HepG2 (cell line): Measurements from ENCODE around the gene SYP. TPM values are rescaled to one million over a fixed set of nuclear protein-coding genes. Genes with fewer than 3 reads are reported as not detected.

Experiments
- CAMTA2 ChIP-seq: sonication (generic); formaldehyde crosslinking; IDR thresholded peaks from 2 replicates; pipeline ENCODE4 v1.4.0; 2020; ENCODE audit warnings: mild to moderate bottlenecking, missing genetic modification reagents, borderline replicate concordance
- KDM5B ChIP-seq: sonication (generic); formaldehyde crosslinking; IDR thresholded peaks from 2 replicates; pipeline ENCODE4 v1.4.0; 2020; ENCODE audit warnings: missing genetic modification reagents, mild to moderate bottlenecking, borderline replicate concordance
- MEF2D ChIP-seq: sonication (generic); formaldehyde crosslinking; IDR thresholded peaks from 2 replicates; pipeline ENCODE4 v1.5.1; 2020; ENCODE audit warnings: mild to moderate bottlenecking, missing genetic modification reagents
- PCBP2 ChIP-seq: fragments of 200-400 bp; formaldehyde crosslinking; optimal IDR thresholded peaks from 2 replicates; pipeline ENCODE3; 2018; ENCODE audit warnings: low read length, low read depth; ENCODE audit not compliant: poor library complexity, severe bottlenecking
- PRMT3 ChIP-seq: sonication (generic); formaldehyde crosslinking; IDR thresholded peaks from 2 replicates; pipeline ENCODE4 v1.8.1; 2022; ENCODE audit warnings: low read depth, mild to moderate bottlenecking, moderate library complexity, missing genetic modification reagents, borderline replicate concordance
- SMAD1 ChIP-seq: sonication (generic); formaldehyde crosslinking; IDR thresholded peaks from 2 replicates; pipeline ENCODE4 v1.4.0; 2020; ENCODE audit warnings: missing genetic modification reagents, low read depth, mild to moderate bottlenecking, borderline replicate concordance
- SOX6 ChIP-seq, 2 experiments: fragments of 450-650 bp in 1 of 2; sonication (generic) in 1 of 2; formaldehyde crosslinking in 1 of 2; IDR thresholded peaks; 2 replicates each; pipeline versions ENCODE4 v1.4.0 to v1.6.1; 2017 to 2020; ENCODE audit warnings: antibody characterized with exemption in 1 of 2, mild to moderate bottlenecking in 1 of 2, missing genetic modification reagents in 1 of 2
- ZBTB20 ChIP-seq: sonication (generic); formaldehyde crosslinking; IDR thresholded peaks from 2 replicates; pipeline ENCODE4 v1.8.1; 2023; ENCODE audit warnings: missing genetic modification reagents, low read depth, mild to moderate bottlenecking, borderline replicate concordance
- ZC3H4 ChIP-seq: sonication (generic); formaldehyde crosslinking; IDR thresholded peaks from 2 replicates; pipeline ENCODE4 v1.4.0; 2020; ENCODE audit warnings: missing genetic modification reagents, borderline replicate concordance
- ZMAT3 ChIP-seq: sonication (generic); formaldehyde crosslinking; conservative IDR thresholded peaks from 2 replicates; pipeline ENCODE4 v1.7.0; 2021; ENCODE audit warnings: missing genetic modification reagents
- ZNF205 ChIP-seq: IDR thresholded peaks from 2 replicates; pipeline ENCODE4 v1.6.1; 2018; ENCODE audit warnings: missing biosample characterization, missing genetic modification reagents
- ZNF281 ChIP-seq: sonication (generic); formaldehyde crosslinking; IDR thresholded peaks from 2 replicates; pipeline ENCODE4 v1.4.0; 2020; ENCODE audit warnings: missing genetic modification reagents, borderline replicate concordance
- ZNF546 ChIP-seq: sonication (generic); formaldehyde crosslinking; conservative IDR thresholded peaks from 2 replicates; pipeline ENCODE4 v1.8.1; 2023; ENCODE audit warnings: mild to moderate bottlenecking, missing genetic modification reagents
- ZNF549 ChIP-seq: sonication (generic); formaldehyde crosslinking; IDR thresholded peaks from 2 replicates; pipeline ENCODE4 v1.5.0; 2020; ENCODE audit warnings: missing genetic modification reagents
- polyA plus RNA-seq, 8 experiments: library from polyadenylated mRNA; depleted of rRNA in 3 of 8; stranded (reverse) in 7 of 8; unstranded in 1 of 8; fragments of >200 nt; fragmentation: Illumina TruSeq in 4 of 8; extraction: Trizol in 4 of 8; gene quantifications; 2 replicates each; pipeline versions ENCODE4 v1.2.1 to v1.2.3, GENCODE V29; 2011 to 2016; ENCODE audit warnings: low read depth in 4 of 8, missing spikeins in 1 of 8, mixed read lengths in 1 of 8; ENCODE audit not compliant: insufficient read depth in 1 of 8
- total RNA-seq, 5 experiments: library from RNA; depleted of rRNA; stranded (reverse); fragments of >200 nt; fragmentation: Illumina TruSeq; extraction: Trizol; gene quantifications; 2 replicates each; pipeline ENCODE4 v1.2.3, GENCODE V29; 2016; ENCODE audit warnings: low read depth in 1 of 5
- TF ChIP-seq, protein P1 (sequence below): sonication (generic); formaldehyde crosslinking; IDR thresholded peaks from 2 replicates; pipeline ENCODE4 v1.8.1; 2023; ENCODE audit warnings: mild to moderate bottlenecking, missing genetic modification reagents
- TF ChIP-seq, protein P2 (sequence below): sonication (generic); formaldehyde crosslinking; IDR thresholded peaks from 2 replicates; pipeline ENCODE4 v1.9.0; 2022; ENCODE audit warnings: low read depth, missing genetic modification reagents
- TF ChIP-seq, protein P3 (sequence below): sonication (generic); formaldehyde crosslinking; conservative IDR thresholded peaks from 2 replicates; pipeline ENCODE4 v1.4.0; 2020; ENCODE audit warnings: mild to moderate bottlenecking, missing genetic modification reagents, moderate library complexity

Gene SYP
- total and polyA plus RNA-seq, 2 of the 13 experiments (the other 11 are each of a cell fraction or from before 2014, with no cell fraction given), result 2.0 to 2.5 TPM

DNA sequence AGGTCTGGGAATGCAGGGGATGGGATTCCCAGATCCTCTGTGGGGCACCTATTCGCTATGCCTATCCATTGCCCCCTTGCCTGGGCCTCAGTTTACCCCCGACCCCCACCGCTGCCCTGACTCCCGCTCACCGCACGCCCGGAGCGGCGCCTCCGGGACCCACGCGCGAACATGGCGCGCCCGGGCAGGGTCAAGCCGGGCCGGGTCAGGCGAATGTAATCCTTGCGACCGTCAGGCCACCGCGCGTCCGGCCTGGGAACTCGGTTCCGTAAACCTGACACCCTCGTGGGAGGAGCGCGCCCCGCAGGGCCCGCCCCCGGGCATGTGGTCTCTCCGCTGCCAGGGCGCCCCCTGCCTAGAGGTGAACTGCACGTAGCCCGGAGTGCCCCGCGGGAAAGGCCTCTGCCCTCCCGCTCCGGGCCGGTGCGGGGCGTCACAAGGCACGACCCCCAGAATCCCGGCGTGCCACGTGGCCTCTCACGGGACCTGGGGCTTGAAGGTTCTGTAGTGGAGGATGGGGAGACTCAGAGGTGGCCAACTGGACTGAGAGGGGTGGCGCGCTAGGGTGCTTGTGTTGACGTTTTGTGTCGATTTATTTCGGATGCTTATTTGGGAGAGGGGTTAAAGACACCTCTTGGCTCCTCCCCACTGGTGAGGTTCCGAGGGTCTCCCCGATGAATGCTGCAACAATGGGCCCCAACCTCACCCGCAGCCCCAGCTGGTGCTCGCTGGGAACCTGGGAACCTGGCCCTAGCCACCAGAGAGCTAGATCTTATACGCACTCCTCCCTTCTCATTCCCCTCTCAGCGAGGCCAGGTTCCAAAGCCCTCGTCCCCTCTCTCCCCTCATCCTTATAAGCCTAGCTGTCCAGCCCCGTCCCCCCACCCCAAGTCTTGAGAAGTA, 13.6 kb downstream of the SYP start, which contains the start of gene PRICKLE3 (continued):
- TF ChIP-seq CAMTA2 (no peak), ZBTB20 (CRISPR knock-in tag) (no peak), SMAD1 (peak; percentile 50; the same call in 1 of the 2 replicates), ZNF549 (CRISPR knock-in tag) (no peak), PCBP2 (no peak), KDM5B (CRISPR knock-in tag) (peak; percentile 46; the same call in 1 of the 2 replicates), ZNF281 (CRISPR knock-in tag) (no peak), ZNF546 (CRISPR knock-in tag) (no peak), SOX6 (IDR thresholded peaks at IDR 0.05) (no peak), SOX6 (CRISPR knock-in tag; IDR thresholded peaks at IDR 0.05) (no peak), MEF2D (CRISPR knock-in tag) (no peak), PRMT3 (CRISPR knock-in tag) (no peak), ZNF205 (CRISPR knock-in tag) (no peak), ZC3H4 (CRISPR knock-in tag) (no peak), ZMAT3 (CRISPR knock-in tag) (no peak)
- TF ChIP-seq, protein P1, sequence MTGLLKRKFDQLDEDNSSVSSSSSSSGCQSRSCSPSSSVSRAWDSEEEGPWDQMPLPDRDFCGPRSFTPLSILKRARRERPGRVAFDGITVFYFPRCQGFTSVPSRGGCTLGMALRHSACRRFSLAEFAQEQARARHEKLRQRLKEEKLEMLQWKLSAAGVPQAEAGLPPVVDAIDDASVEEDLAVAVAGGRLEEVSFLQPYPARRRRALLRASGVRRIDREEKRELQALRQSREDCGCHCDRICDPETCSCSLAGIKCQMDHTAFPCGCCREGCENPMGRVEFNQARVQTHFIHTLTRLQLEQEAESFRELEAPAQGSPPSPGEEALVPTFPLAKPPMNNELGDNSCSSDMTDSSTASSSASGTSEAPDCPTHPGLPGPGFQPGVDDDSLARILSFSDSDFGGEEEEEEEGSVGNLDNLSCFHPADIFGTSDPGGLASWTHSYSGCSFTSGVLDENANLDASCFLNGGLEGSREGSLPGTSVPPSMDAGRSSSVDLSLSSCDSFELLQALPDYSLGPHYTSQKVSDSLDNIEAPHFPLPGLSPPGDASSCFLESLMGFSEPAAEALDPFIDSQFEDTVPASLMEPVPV, result 0 out of 2 replicates have a peak, but pooled peaks have one; percentile 48
- TF ChIP-seq, protein P2, sequence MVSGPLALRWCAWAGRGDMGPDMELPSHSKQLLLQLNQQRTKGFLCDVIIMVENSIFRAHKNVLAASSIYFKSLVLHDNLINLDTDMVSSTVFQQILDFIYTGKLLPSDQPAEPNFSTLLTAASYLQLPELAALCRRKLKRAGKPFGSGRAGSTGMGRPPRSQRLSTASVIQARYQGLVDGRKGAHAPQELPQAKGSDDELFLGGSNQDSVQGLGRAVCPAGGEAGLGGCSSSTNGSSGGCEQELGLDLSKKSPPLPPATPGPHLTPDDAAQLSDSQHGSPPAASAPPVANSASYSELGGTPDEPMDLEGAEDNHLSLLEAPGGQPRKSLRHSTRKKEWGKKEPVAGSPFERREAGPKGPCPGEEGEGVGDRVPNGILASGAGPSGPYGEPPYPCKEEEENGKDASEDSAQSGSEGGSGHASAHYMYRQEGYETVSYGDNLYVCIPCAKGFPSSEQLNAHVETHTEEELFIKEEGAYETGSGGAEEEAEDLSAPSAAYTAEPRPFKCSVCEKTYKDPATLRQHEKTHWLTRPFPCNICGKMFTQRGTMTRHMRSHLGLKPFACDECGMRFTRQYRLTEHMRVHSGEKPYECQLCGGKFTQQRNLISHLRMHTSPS (CRISPR knock-in tag), result peak; percentile 90
- TF ChIP-seq, protein P3, sequence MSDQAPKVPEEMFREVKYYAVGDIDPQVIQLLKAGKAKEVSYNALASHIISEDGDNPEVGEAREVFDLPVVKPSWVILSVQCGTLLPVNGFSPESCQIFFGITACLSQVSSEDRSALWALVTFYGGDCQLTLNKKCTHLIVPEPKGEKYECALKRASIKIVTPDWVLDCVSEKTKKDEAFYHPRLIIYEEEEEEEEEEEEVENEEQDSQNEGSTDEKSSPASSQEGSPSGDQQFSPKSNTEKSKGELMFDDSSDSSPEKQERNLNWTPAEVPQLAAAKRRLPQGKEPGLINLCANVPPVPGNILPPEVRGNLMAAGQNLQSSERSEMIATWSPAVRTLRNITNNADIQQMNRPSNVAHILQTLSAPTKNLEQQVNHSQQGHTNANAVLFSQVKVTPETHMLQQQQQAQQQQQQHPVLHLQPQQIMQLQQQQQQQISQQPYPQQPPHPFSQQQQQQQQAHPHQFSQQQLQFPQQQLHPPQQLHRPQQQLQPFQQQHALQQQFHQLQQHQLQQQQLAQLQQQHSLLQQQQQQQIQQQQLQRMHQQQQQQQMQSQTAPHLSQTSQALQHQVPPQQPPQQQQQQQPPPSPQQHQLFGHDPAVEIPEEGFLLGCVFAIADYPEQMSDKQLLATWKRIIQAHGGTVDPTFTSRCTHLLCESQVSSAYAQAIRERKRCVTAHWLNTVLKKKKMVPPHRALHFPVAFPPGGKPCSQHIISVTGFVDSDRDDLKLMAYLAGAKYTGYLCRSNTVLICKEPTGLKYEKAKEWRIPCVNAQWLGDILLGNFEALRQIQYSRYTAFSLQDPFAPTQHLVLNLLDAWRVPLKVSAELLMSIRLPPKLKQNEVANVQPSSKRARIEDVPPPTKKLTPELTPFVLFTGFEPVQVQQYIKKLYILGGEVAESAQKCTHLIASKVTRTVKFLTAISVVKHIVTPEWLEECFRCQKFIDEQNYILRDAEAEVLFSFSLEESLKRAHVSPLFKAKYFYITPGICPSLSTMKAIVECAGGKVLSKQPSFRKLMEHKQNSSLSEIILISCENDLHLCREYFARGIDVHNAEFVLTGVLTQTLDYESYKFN (CRISPR knock-in tag), result 0 out of 2 replicates have a peak, but pooled peaks have one; percentile 21
